Activated CD8-positive, alpha-beta T cell treated with anti-CD3 and anti-CD28 coated beads for 36 hours (primary cell): ENCODE results near the gene C8B. TPM values are rescaled to one million over a fixed set of nuclear protein-coding genes. Genes with fewer than 3 reads are reported as not detected.

Experiments
- ATAC-seq: fragments of 200-7000 bp; cut with Tn5 transposase; one replicate; pipeline ENCODE4 v1.10.0; 2021; ENCODE audit warnings: mild to moderate bottlenecking, moderate library complexity
- CTCF ChIA-PET: fragments of 350-600 bp; sonication (Branson Sonifier 250); formaldehyde crosslinking; loops from one replicate; lab custom pipeline; 2021; ENCODE audit warnings: antibody characterized with exemption; lab: Charles Lee
- POLR2A ChIA-PET: fragments of 350-600 bp; sonication (Branson Sonifier 250); formaldehyde crosslinking; loops from one replicate; lab custom pipeline; 2021; ENCODE audit warnings: antibody characterized with exemption; lab: Charles Lee
- DNase-seq: peaks from one replicate; pipeline ENCODE4 v3.0.0-alpha.2; 2020
- H3K27ac Mint-ChIP-seq: one replicate; pipeline ENCODE4 v1.8.0; 2021; ENCODE audit warnings: mild to moderate bottlenecking, mixed read lengths
- H3K27me3 Mint-ChIP-seq: one replicate; pipeline ENCODE4 v1.8.0; 2021; ENCODE audit warnings: mixed read lengths
- H3K36me3 Mint-ChIP-seq: one replicate; pipeline ENCODE4 v1.8.0; 2021; ENCODE audit warnings: low read depth, mixed read lengths
- H3K4me1 Mint-ChIP-seq: one replicate; pipeline ENCODE4 v1.8.0; 2021; ENCODE audit warnings: low read depth, mixed read lengths
- H3K4me3 Mint-ChIP-seq: one replicate; pipeline ENCODE4 v1.8.0; 2021; ENCODE audit warnings: mild to moderate bottlenecking, moderate library complexity, mixed read lengths
- H3K9me3 Mint-ChIP-seq: one replicate; pipeline ENCODE4 v1.8.0; 2021; ENCODE audit warnings: mixed read lengths
- CTCF ChIP-seq: fragments of 200-600 bp; IDR thresholded peaks from one replicate; pipeline ENCODE4 v1.8.0; 2022; ENCODE audit warnings: antibody characterized with exemption, mild to moderate bottlenecking
- intact Hi-C: fragments of 100-400 bp; cut with micrococcal nuclease; formaldehyde crosslinking; loops from one replicate; pipeline ENCODE4 v1.10.0; 2022
- total RNA-seq, 2 experiments: library from RNA; stranded (reverse); gene quantifications; one replicate each; pipeline ENCODE4 v1.2.3, GENCODE V29; 2021

The C8B gene
- total RNA-seq, 2 experiments from 2014 or later = not detected

- peak; percentile 3 for DNase-seq
- ChIA-PET POLR2A (no interaction called here), CTCF (no interaction called here)
- Mint-ChIP-seq H3K9me3 (peaks cover 3% of the 10 kb centered on the region), H3K4me1 (no peaks in the 10 kb centered on the region), H3K36me3 (no peaks in the 10 kb centered on the region), H3K27me3 (peaks cover 8% of the 10 kb centered on the region), H3K4me3 (no peak overlapping the region), H3K27ac (no peak overlapping the region)
- intact Hi-C loops = no loop called here
- peak; percentile 34 for TF ChIP-seq CTCF
- ATAC-seq = no peak
Measured at GRCh38 chr1:56967900-56968832, 2.4 kb upstream of the C8B start.

- DNase-seq (no peak), ATAC-seq (no peak)
- H3K27me3 Mint-ChIP-seq = peaks cover 8% of the 10 kb centered on the region
- H3K9me3 Mint-ChIP-seq = peaks cover 3% of the 10 kb centered on the region
- ChIA-PET CTCF (no interaction called here), POLR2A (interaction anchor here (0.5 kb wide), 1 partner anchor 19 kb away, joined by 3 read pairs; no protein-coding TSS in a partner anchor)
- no peak overlapping the region for H3K27ac Mint-ChIP-seq
- H3K36me3 Mint-ChIP-seq = no peaks in the 10 kb centered on the region
- intact Hi-C loops = no loop called here
- H3K4me3 Mint-ChIP-seq = no peak overlapping the region
- no peaks in the 10 kb centered on the region for H3K4me1 Mint-ChIP-seq
- TF ChIP-seq CTCF = no peak
Measured at GRCh38 chr1:56967355-56967754, 1.5 kb upstream of the C8B start.

GRCh38 chr1:56966698-56966999 is 834 bp upstream of the C8B start:
- no peak for ATAC-seq
- ChIA-PET POLR2A (no interaction called here), CTCF (no interaction called here)
- no peak for DNase-seq
- H3K4me1 Mint-ChIP-seq = no peaks in the 10 kb centered on the region
- H3K4me3 Mint-ChIP-seq = no peak overlapping the region
- intact Hi-C loops = no loop called here
- H3K27me3 Mint-ChIP-seq = peaks cover 8% of the 10 kb centered on the region
- no peak for TF ChIP-seq CTCF
- peaks cover 3% of the 10 kb centered on the region for H3K9me3 Mint-ChIP-seq
- H3K27ac Mint-ChIP-seq = no peak overlapping the region
- H3K36me3 Mint-ChIP-seq = no peaks in the 10 kb centered on the region

- no peak overlapping the region for H3K27ac Mint-ChIP-seq
- DNase-seq = no peak
- no peak overlapping the region for H3K4me3 Mint-ChIP-seq
- H3K4me1 Mint-ChIP-seq = no peaks in the 10 kb centered on the region
- intact Hi-C loops = no loop called here
- H3K27me3 Mint-ChIP-seq = peaks cover 5% of the 10 kb centered on the region
- ChIA-PET POLR2A (no interaction called here), CTCF (no interaction called here)
- ATAC-seq = no peak
- H3K36me3 Mint-ChIP-seq = no peaks in the 10 kb centered on the region
- peaks cover 3% of the 10 kb centered on the region for H3K9me3 Mint-ChIP-seq
- TF ChIP-seq CTCF = no peak
Measured at GRCh38 chr1:56965191-56965590, 624 bp downstream of the C8B start.

- Mint-ChIP-seq H3K36me3 (no peaks in the 10 kb centered on the region), H3K9me3 (peaks cover 3% of the 10 kb centered on the region), H3K27ac (no peak overlapping the region), H3K4me3 (no peak overlapping the region), H3K4me1 (no peaks in the 10 kb centered on the region), H3K27me3 (peaks cover 5% of the 10 kb centered on the region)
- DNase-seq = no peak
- POLR2A ChIA-PET = no interaction called here
- no peak for TF ChIP-seq CTCF
- intact Hi-C loops = no loop called here
- CTCF ChIA-PET = no interaction called here
- no peak for ATAC-seq
Measured at GRCh38 chr1:56964349-56965017, 1.3 kb downstream of the C8B start.
